Measurements from ENCODE around the gene ZBTB9.

- TF ChIP-seq CTCF (IDR thresholded peaks at IDR 0.05) (no peak), EZH2 (IDR thresholded peaks at IDR 0.05; ENCODE audit: borderline replicate concordance, insufficient read depth, low read depth, low read length, poor library complexity, severe bottlenecking) (no peak)
Observed at GRCh38 chr6:33419580-33420490, 34.5 kb upstream of the ZBTB9 start, which contains the start of gene SYNGAP1.

All from B cell (primary cell).